ENCODE measurements around the gene TBX20. TPM values are rescaled to one million over a fixed set of nuclear protein-coding genes. Genes with fewer than 3 reads are reported as not detected.
"Not testable (repeated sequence)": the region's sequence is repeated elsewhere in the genome, so short reads cannot be mapped to it uniquely, and the experiment has no call there.

The TBX20 gene
- total RNA-seq, 1 donor from 2014 or later, result 14.2 TPM

GRCh38 chr7:35161059-35161740, 92.7 kb downstream of the TBX20 start:
- DNase-seq (ENCODE audit: low spot score), result not testable (repeated sequence)

Other genes starting within 250 kb of the TBX20 start
- 49.1 TPM for gene DPY19L1, start 216.6 kb downstream of the TBX20 start, total RNA-seq (ENCODE audit: insufficient read depth, low replicate concordance)

Data from umbilical cord (tissue), 2 donors.